ENCODE results near the gene PLPP6. TPM values are rescaled to one million over a fixed set of nuclear protein-coding genes. Genes with fewer than 3 reads are reported as not detected.
"Not testable (repeated sequence)": the region's sequence is repeated elsewhere in the genome, so short reads cannot be mapped to it uniquely, and the experiment has no call there.

The PLPP6 gene
- total RNA-seq, 3 donors from 2014 or later = 6.4 to 13.2 (median 8.8) TPM

DNA sequence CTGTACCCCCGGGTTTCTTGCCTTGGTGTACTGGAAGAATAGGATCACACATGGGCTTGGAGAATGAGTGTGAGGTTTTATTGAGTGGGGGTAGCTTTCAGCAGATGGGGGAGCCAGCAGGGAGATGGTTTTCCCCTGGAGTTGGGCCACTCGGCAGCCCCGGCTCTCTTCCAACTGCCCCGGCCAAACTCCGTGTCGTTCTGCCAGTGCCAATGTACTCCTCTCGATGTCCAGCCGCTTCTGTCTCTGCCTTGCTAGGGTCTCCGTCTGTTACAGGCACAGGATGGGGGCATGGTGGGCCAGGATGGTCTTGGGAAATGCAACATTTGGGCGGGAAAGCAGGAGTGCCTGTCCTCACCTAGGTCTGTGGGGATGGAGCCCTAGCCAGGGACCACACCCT, 7.6 kb upstream of the PLPP6 start:
- intact Hi-C loops (cut with DNase I; ENCODE audit: low total_unique reads) = no loop called here
- TF ChIP-seq POLR2AphosphoS5 (IDR thresholded peaks at IDR 0.05) (no peak), POLR2A (IDR thresholded peaks at IDR 0.05) (no peak)
- TF ChIP-seq, protein P1, sequence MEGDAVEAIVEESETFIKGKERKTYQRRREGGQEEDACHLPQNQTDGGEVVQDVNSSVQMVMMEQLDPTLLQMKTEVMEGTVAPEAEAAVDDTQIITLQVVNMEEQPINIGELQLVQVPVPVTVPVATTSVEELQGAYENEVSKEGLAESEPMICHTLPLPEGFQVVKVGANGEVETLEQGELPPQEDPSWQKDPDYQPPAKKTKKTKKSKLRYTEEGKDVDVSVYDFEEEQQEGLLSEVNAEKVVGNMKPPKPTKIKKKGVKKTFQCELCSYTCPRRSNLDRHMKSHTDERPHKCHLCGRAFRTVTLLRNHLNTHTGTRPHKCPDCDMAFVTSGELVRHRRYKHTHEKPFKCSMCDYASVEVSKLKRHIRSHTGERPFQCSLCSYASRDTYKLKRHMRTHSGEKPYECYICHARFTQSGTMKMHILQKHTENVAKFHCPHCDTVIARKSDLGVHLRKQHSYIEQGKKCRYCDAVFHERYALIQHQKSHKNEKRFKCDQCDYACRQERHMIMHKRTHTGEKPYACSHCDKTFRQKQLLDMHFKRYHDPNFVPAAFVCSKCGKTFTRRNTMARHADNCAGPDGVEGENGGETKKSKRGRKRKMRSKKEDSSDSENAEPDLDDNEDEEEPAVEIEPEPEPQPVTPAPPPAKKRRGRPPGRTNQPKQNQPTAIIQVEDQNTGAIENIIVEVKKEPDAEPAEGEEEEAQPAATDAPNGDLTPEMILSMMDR (IDR thresholded peaks at IDR 0.05) = no peak
- no peak overlapping the region for H3K4me3 ChIP-seq
- no peak for DNase-seq (ENCODE audit: low spot score in 2 of 2)
- no peaks in the 10 kb centered on the region for H3K36me3 ChIP-seq
- H3K27ac ChIP-seq = no peak overlapping the region
- no peaks in the 10 kb centered on the region for H3K4me1 ChIP-seq
- no peaks in the 10 kb centered on the region for H3K27me3 ChIP-seq
- no peaks in the 10 kb centered on the region for H3K9me3 ChIP-seq

DNA sequence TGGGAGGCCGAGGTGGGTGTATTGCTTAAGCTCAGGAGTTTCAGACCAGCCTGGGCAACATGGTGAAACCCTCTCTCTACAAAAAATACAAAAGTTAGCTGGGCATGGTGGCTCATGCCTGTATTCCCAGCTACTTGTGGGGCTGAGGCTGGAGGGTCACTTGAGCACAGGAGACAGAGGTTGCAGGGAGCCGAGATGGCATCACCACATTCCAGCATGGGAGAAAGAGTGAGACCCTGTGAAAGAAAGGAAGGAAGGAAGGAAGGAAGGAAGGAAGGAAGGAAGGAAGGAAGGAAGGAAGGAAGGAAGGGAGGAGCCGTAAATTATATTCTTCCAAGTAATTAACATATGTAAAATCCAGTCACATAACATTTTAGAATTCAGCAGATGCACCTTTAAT, 5.9 kb upstream of the PLPP6 start:
- intact Hi-C loops (cut with DNase I; ENCODE audit: low total_unique reads); H3K4me3 ChIP-seq; DNase-seq (ENCODE audit: low spot score in 2 of 2); H3K4me1 ChIP-seq; H3K27ac ChIP-seq; H3K36me3 ChIP-seq; H3K9me3 ChIP-seq; H3K27me3 ChIP-seq: not testable (repeated sequence)

DNA sequence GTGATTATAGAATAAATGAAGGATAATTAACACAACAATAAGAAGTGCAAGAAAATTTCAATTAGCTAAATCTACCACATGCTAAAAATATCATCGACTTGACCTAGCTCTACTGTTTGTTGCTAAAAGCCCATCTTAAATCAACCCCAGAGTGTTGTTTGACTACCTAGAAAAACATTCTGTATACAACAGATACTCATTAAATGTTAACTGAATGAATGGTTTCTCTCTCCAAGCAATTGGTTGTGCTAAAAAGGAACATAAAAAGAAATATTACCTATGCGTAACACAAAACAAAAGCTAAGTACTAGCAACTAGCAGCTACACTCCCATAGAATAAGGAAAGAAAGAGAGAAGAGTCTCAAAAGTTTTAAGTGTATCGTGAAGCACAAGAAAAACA, 5.5 kb upstream of the PLPP6 start:
- Histone ChIP-seq H3K36me3 (no peaks in the 10 kb centered on the region), H3K4me1 (peaks cover 0 to 5% of the 10 kb centered on the region in 2 donors), H3K9me3 (no peaks in the 10 kb centered on the region), H3K4me3 (no peak overlapping the region), H3K27ac (no peak overlapping the region), H3K27me3 (no peaks in the 10 kb centered on the region)
- TF ChIP-seq POLR2AphosphoS5 (IDR thresholded peaks at IDR 0.05) (no peak), POLR2A (IDR thresholded peaks at IDR 0.05) (no peak)
- TF ChIP-seq, protein P1 (IDR thresholded peaks at IDR 0.05) = no peak
- no peak for DNase-seq (ENCODE audit: low spot score in 2 of 2)
- intact Hi-C loops (cut with DNase I; ENCODE audit: low total_unique reads) = no loop called here

DNA sequence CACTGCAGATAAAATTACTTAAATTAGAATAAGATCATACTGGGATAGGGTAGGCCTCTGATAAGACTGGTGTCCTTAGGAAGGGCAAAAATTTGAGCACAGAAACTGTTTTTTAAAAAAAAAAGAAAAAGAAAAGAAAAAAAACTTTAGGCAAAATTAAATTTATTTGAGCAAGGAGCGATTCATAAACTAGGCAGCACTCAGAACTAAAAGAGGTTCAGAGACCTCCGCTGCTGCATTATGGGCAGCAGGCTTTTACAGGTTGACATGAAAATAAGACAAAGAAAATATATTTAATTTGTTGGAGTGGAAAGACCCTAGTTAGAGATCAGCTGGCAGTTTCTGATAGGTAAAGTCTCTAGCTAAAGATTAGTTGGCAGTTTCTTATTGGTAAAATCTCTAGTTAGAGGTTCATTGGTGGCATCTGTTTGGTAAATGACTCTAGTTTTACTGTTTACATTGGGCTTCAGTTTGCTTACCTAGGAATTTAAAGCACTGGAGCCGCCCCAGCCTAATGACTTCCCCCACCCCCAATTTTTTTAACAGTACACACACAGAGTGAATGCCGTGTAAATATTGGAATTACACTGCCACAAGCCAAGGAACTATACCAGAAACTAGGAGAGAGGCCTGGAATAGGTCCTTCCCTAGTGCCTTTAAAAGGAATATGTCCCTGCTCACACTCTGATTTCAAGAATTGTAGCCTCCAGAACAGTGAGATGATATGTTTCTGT, 4.5 kb upstream of the PLPP6 start:
- no peak overlapping the region for H3K27ac ChIP-seq

DNA sequence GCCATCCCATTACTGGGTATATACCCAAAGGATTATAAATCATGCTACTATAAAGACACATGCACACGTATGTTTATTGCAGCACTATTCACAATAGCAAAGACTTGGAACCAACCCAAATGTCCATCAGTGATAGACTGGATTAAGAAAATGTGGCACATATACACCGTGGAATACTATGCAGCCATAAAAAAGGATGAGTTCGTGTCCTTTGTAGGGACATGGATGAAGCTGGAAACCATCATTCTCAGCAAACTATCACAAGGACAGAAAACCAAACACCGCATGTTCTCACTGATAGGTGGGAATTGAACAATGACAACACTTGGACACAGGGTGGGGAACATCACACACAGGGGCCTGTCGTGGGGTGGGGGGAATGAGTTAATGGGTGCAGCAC, 1.4 kb upstream of the PLPP6 start:
- H3K9me3 ChIP-seq; H3K27ac ChIP-seq; H3K4me3 ChIP-seq; H3K36me3 ChIP-seq; DNase-seq (ENCODE audit: low spot score in 2 of 2); intact Hi-C loops (cut with DNase I; ENCODE audit: low total_unique reads); H3K27me3 ChIP-seq: not testable (repeated sequence)
- H3K4me1 ChIP-seq = peaks cover 0 to 11% of the 10 kb centered on the region in 2 donors

More for the DNA sequence above, 4.5 kb upstream of the PLPP6 start:
- Histone ChIP-seq H3K4me1 (peaks cover 0 to 7% of the 10 kb centered on the region in 2 donors), H3K27me3 (no peaks in the 10 kb centered on the region), H3K9me3 (no peaks in the 10 kb centered on the region), H3K36me3 (no peaks in the 10 kb centered on the region), H3K4me3 (no peak overlapping the region)
- TF ChIP-seq, protein P1 (IDR thresholded peaks at IDR 0.05) = no peak
- intact Hi-C loops (cut with DNase I; ENCODE audit: low total_unique reads) = no loop called here
- no peak for DNase-seq (ENCODE audit: low spot score in 2 of 2)

DNA sequence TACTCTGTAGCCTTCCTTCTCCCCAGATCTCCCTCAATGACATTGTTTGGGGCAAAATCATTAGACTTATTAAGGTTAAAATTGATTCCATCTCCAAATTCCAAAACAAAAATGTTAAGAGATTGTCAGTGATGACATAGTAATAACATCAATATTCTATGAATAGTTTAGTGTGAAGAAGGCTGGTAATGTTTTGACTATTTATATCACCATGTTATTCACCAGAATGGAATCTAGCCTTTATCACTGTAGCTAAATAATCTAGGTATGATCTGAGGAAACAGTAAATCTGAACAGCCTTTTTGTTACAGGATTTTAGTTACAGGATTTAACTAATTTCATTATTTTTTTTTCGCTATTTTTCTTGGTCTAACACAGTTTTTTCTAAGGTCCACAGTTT, 929 bp upstream of the PLPP6 start:
- Histone ChIP-seq H3K27ac (peak overlapping the region in 1 of 2 donors; percentile 92), H3K27me3 (no peaks in the 10 kb centered on the region), H3K36me3 (no peaks in the 10 kb centered on the region), H3K4me3 (no peak overlapping the region), H3K4me1 (peaks cover 0 to 11% of the 10 kb centered on the region in 2 donors), H3K9me3 (no peaks in the 10 kb centered on the region)
- intact Hi-C loops (cut with DNase I; ENCODE audit: low total_unique reads) = no loop called here
- TF ChIP-seq POLR2A (IDR thresholded peaks at IDR 0.05) (no peak), POLR2AphosphoS5 (IDR thresholded peaks at IDR 0.05) (no peak)
- TF ChIP-seq, protein P1 (IDR thresholded peaks at IDR 0.05) = no peak
- no peak for DNase-seq (ENCODE audit: low spot score in 2 of 2)

Data from breast epithelium (tissue), 4 donors.